ENCODE results near the gene CDH4.
"Not testable (repeated sequence)": the region's sequence is repeated elsewhere in the genome, so short reads cannot be mapped to it uniquely, and the experiment has no call there.

Gene CDH4

DNA sequence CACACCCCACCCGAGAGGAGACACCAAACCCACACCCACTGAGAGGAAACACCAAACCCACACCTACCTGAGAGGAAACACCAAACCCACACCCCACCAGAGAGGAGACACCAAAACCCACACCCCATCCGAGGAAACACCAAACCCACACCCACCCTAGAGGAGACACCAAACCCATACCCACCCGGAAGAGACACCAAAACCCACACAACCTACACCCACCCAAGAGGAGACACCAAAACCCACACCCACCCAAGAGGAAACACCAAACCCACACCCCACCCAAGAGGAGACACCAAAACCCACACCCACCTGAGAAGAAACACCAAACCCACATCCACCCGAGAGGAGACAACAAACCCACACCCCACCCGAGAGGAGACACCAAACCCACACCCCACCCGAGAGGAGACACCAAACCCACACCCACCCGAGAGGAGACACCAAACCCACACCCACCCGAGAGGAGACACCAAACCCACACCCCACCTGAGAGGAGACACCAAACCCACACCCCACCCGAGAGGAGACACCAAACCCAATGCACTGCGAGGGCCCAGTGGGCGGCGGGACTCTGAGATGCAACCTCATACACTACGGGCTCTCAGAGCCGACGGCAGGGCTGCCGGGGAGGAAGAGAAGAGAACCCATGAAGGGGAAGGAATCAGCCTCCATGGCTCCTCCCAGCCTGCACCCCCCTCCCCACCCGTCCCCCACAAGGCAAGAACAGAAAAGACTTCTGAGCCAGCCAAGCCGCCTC lies 730.3 kb downstream of the CDH4 start:
- H3K4me3 ChIP-seq (ENCODE audit: low read depth, low read length) = no peak overlapping the region
- DNase-seq (ENCODE audit: low read depth) = no peak
- TF ChIP-seq, protein P1, sequence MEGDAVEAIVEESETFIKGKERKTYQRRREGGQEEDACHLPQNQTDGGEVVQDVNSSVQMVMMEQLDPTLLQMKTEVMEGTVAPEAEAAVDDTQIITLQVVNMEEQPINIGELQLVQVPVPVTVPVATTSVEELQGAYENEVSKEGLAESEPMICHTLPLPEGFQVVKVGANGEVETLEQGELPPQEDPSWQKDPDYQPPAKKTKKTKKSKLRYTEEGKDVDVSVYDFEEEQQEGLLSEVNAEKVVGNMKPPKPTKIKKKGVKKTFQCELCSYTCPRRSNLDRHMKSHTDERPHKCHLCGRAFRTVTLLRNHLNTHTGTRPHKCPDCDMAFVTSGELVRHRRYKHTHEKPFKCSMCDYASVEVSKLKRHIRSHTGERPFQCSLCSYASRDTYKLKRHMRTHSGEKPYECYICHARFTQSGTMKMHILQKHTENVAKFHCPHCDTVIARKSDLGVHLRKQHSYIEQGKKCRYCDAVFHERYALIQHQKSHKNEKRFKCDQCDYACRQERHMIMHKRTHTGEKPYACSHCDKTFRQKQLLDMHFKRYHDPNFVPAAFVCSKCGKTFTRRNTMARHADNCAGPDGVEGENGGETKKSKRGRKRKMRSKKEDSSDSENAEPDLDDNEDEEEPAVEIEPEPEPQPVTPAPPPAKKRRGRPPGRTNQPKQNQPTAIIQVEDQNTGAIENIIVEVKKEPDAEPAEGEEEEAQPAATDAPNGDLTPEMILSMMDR (IDR thresholded peaks at IDR 0.05; ENCODE audit: control insufficient read depth, extremely low read depth, insufficient read depth) = no peak

DNA sequence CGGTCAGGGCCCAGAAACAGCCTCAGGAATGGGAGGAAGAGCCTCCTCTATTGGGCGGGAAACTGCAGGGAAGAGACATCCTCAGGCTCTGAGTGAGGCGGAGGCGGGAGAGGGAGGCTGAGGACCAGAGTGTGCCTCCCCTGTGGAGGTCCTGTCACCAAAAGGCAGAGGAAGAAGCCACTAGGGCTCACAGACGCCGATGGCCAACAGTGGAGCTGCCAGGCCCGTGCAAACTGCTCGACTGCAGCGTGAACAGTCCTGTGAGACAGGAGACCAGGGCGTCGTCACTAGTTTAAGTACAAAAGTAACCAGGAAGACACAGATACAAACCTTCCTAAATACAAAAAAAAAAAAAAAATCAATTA lies 730.9 kb downstream of the CDH4 start:
- TF ChIP-seq, protein P1 (IDR thresholded peaks at IDR 0.05; ENCODE audit: control insufficient read depth, extremely low read depth, insufficient read depth) = no peak
- H3K4me3 ChIP-seq (ENCODE audit: low read depth, low read length) = no peak overlapping the region
- DNase-seq (ENCODE audit: low read depth) = no peak

DNA sequence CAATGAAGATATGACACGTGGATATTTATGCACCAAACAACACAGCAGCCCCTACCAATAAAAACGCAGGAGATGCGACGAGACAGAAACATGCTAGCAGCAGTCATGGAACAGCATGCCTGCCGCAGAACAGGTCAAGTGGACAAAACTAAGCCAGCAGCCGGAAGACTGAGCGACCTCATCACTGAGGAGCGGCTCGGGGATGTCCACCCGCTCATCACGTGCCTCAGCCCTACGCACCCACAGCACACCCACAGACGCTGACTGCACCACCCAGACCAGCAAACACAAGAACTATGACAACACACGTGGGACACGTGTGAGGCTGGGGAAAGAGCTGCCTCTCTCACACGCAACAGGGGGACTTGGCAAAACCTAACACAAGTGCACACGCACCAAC lies 731.9 kb downstream of the CDH4 start:
- no peak for DNase-seq (ENCODE audit: low read depth)
- no peak overlapping the region for H3K4me3 ChIP-seq (ENCODE audit: low read depth, low read length)
- TF ChIP-seq, protein P1 (IDR thresholded peaks at IDR 0.05; ENCODE audit: control insufficient read depth, extremely low read depth, insufficient read depth) = no peak

DNA sequence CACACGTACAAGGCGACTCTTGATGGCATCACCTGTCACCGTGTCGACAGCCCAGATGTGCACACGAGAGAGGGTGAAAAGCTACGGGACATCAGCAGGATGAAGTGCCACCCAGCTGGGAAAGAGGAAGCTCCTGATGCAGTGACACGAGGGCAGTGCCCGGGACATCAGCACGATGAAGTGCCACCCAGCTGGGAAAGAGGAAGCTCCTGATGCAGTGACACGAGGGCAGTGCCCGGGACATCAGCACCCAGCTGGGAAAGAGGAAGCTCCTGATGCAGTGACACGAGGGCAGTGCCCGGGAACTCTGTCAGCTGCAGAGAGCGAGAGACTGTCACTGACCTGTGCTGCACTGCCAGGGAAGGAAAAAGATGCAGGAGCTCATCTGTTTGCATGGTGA lies 732.4 kb downstream of the CDH4 start:
- DNase-seq (ENCODE audit: low read depth); H3K4me3 ChIP-seq (ENCODE audit: low read depth, low read length): not testable (repeated sequence)

DNA sequence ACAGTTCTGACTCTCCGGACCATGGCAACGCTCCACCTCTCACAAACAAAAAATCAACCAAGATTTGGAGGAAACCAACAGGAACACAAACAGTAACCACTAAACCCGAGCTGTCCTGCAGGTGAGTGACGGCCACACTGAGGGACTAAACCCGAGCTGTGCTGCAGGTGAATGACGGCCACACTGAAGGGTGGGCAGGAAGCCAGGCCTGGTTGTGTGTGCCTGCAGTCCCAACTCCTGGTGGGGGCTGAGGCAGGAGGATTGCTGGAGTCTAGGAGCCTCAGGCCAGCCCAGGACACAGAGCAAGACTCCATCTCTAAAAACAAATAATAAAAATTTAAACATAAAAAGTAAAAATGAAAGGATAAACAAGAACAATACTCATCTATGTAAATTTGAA lies 733.0 kb downstream of the CDH4 start:
- H3K4me3 ChIP-seq (ENCODE audit: low read depth, low read length) = no peak overlapping the region

DNA sequence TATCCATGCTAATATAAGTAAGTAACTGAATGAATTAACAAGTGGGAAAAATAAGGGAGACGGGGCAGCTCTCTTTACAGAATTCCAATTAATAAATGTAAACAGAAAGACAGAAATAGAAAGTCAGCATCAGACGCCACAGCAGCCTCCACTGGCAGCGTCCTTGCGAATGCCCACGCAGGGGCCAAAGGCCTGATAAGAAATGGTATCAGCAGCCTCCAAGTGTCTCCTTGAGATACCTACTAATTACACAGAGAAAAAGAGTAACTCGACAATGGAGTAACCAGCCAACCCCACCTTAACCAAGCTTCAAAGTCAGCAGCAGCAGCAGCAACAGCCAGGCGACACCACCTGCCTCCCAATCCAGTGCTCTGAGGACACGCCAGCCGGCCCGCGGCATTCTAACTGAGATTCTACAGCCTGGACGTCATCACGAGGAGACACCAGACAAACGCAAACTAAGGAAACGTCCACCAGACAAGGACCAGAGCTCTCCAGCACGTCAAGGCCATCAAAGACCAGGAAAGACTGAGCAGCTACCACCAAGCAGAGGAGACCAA lies 734.8 kb downstream of the CDH4 start:
- no peak overlapping the region for H3K4me3 ChIP-seq (ENCODE audit: low read depth, low read length)
- TF ChIP-seq, protein P1 (IDR thresholded peaks at IDR 0.05; ENCODE audit: control insufficient read depth, extremely low read depth, insufficient read depth) = no peak
- no peak for DNase-seq (ENCODE audit: low read depth)

More for the DNA sequence above, 733.0 kb downstream of the CDH4 start:
- DNase-seq (ENCODE audit: low read depth) = no peak
- TF ChIP-seq, protein P1 (IDR thresholded peaks at IDR 0.05; ENCODE audit: control insufficient read depth, extremely low read depth, insufficient read depth) = no peak

DNA sequence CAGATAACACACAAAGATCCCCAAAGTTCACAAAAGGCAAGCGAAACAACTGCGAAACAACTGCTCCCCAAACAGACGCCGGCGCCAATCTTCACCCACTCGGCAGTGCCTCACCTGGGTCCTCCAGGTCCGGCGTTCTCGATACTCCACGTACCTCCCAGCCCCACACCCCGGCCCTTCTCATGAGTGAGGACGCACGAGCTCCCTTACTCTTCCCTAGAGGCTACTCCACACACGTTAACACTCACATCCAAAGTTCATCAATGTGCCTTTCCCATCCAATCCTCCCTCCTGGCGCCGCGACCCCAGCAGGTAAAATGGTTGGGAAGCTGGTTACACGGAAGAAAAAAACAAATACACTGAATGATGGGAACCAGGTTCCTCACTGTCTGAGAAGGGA lies 736.6 kb downstream of the CDH4 start:
- TF ChIP-seq, protein P1 (IDR thresholded peaks at IDR 0.05; ENCODE audit: control insufficient read depth, extremely low read depth, insufficient read depth) = no peak
- DNase-seq (ENCODE audit: low read depth) = no peak
- no peak overlapping the region for H3K4me3 ChIP-seq (ENCODE audit: low read depth, low read length)

All from LNCaP clone FGC (cell line).